HUES6 (cell line): ENCODE data around the gene NID1.

Experiments
- H3K27ac ChIP-seq: 2 replicates; pipeline ENCODE4 v1.7.0; 2013; ENCODE audit warnings: low read depth, mild to moderate bottlenecking, low read length, inconsistent platforms
- H3K27me3 ChIP-seq: 2 replicates; pipeline ENCODE4 v1.6.1; 2013; ENCODE audit warnings: low read length; ENCODE audit not compliant: control insufficient read depth, insufficient read depth
- H3K36me3 ChIP-seq: 2 replicates; pipeline ENCODE4 v1.6.1; 2013; ENCODE audit warnings: low read length; ENCODE audit not compliant: control insufficient read depth, insufficient read depth
- H3K4me1 ChIP-seq: 2 replicates; pipeline ENCODE4 v1.6.1; 2013; ENCODE audit warnings: low read length; ENCODE audit not compliant: control insufficient read depth, insufficient read depth
- H3K4me3 ChIP-seq: 2 replicates; pipeline ENCODE4 v1.5.1; 2013; ENCODE audit warnings: low read depth, low read length
- H3K9ac ChIP-seq: one replicate; pipeline ENCODE4 v1.6.1; 2013; ENCODE audit warnings: mild to moderate bottlenecking, low read length
- H3K9me3 ChIP-seq: 2 replicates; pipeline ENCODE4 v1.6.1; 2013; ENCODE audit warnings: low read depth, low read length; ENCODE audit not compliant: control insufficient read depth, insufficient read depth

Gene NID1

GRCh38 chr1:236090741-236091147, 25.9 kb upstream of the NID1 start:
- no peak overlapping the region for H3K4me3 ChIP-seq
- H3K4me1 ChIP-seq: no peaks in the 10 kb centered on the region
- no peak overlapping the region for H3K9ac ChIP-seq
- H3K27ac ChIP-seq: no peak overlapping the region
- H3K9me3 ChIP-seq: peaks cover 3% of the 10 kb centered on the region
- H3K36me3 ChIP-seq: no peaks in the 10 kb centered on the region
- H3K27me3 ChIP-seq: no peaks in the 10 kb centered on the region

- Histone ChIP-seq H3K27me3 (no peaks in the 10 kb centered on the region), H3K4me1 (no peaks in the 10 kb centered on the region), H3K27ac (no peak overlapping the region), H3K36me3 (no peaks in the 10 kb centered on the region), H3K9me3 (no peaks in the 10 kb centered on the region; the same call in 1 of the 2 replicates), H3K9ac (no peak overlapping the region), H3K4me3 (no peak overlapping the region)
Measured at GRCh38 chr1:236089046-236089773, 24.3 kb upstream of the NID1 start.

DNA sequence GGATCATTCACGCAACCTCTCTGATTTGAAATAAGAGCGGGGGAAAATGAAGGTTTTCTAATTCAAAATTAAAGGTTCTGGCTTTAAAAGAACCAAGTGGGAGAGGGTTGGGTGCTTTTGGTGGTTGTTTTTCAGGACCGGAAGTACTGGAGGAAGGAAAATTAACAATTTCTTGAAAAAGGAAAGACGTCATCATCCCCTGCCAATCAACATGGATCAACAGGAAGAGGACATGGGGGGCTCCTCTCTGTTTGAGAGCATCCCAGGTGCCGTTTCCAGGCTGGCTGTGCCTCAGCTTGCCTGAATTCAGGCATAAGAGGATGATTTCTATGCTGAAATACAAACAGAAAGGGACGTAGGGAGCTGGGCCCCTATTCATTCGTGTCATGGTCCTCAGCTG, 21.6 kb upstream of the NID1 start:
- Histone ChIP-seq H3K4me3 (no peak overlapping the region), H3K27ac (no peak overlapping the region)

GRCh38 chr1:236085545-236086159, 20.8 kb upstream of the NID1 start:
- Histone ChIP-seq H3K27me3 (no peaks in the 10 kb centered on the region), H3K9ac (no peak overlapping the region), H3K4me3 (no peak overlapping the region), H3K4me1 (peaks cover 7% of the 10 kb centered on the region; the same call in 1 of the 2 replicates), H3K9me3 (no peaks in the 10 kb centered on the region; the same call in 1 of the 2 replicates), H3K36me3 (no peaks in the 10 kb centered on the region), H3K27ac (no peak overlapping the region)

More for the DNA sequence above, 21.6 kb upstream of the NID1 start:
- no peaks in the 10 kb centered on the region; the same call in 1 of the 2 replicates for H3K9me3 ChIP-seq
- no peak overlapping the region for H3K9ac ChIP-seq
- H3K36me3 ChIP-seq: no peaks in the 10 kb centered on the region
- H3K27me3 ChIP-seq: no peaks in the 10 kb centered on the region
- peaks cover 7% of the 10 kb centered on the region; the same call in 1 of the 2 replicates for H3K4me1 ChIP-seq

GRCh38 chr1:236084386-236084730, 19.5 kb upstream of the NID1 start:
- H3K27me3 ChIP-seq: no peaks in the 10 kb centered on the region

GRCh38 chr1:236083650-236084385, 18.9 kb upstream of the NID1 start:
- H3K27me3 ChIP-seq: no peaks in the 10 kb centered on the region
- no peak overlapping the region for H3K4me3 ChIP-seq
- no peaks in the 10 kb centered on the region; the same call in 1 of the 2 replicates for H3K9me3 ChIP-seq
- no peak overlapping the region for H3K9ac ChIP-seq
- H3K36me3 ChIP-seq: no peaks in the 10 kb centered on the region
- peaks cover 7% of the 10 kb centered on the region; the same call in 1 of the 2 replicates for H3K4me1 ChIP-seq
- no peak overlapping the region for H3K27ac ChIP-seq

More at GRCh38 chr1:236084386-236084730, 19.5 kb upstream of the NID1 start:
- Histone ChIP-seq H3K9ac (no peak overlapping the region), H3K4me1 (peaks cover 7% of the 10 kb centered on the region; the same call in 1 of the 2 replicates), H3K36me3 (no peaks in the 10 kb centered on the region), H3K27ac (no peak overlapping the region), H3K4me3 (no peak overlapping the region), H3K9me3 (no peaks in the 10 kb centered on the region; the same call in 1 of the 2 replicates)

DNA sequence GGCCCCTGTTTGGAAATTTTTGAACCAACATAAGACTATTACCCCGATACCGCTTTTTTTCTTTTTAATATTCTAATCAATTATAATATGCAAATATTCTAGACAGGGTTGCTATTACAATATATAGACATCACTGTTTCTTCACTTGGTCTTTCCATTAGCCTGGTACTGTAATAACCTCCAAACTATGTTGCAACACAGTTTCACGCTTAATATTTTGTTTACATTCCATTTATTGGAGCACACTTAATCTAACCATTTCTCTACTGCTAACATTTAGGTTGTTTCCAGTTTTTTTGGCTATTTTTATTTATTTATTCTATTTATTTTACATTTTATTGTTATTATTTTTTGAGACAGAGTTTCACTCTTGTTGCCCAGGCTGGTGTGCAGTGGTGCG, 17.6 kb upstream of the NID1 start:
- H3K9me3 ChIP-seq: no peaks in the 10 kb centered on the region; the same call in 1 of the 2 replicates
- H3K4me3 ChIP-seq: no peak overlapping the region
- H3K4me1 ChIP-seq: peaks cover 7% of the 10 kb centered on the region; the same call in 1 of the 2 replicates
- H3K27me3 ChIP-seq: no peaks in the 10 kb centered on the region
- no peak overlapping the region for H3K9ac ChIP-seq
- no peaks in the 10 kb centered on the region for H3K36me3 ChIP-seq
- no peak overlapping the region for H3K27ac ChIP-seq

- Histone ChIP-seq H3K9ac (no peak overlapping the region), H3K27me3 (no peaks in the 10 kb centered on the region), H3K4me1 (peaks cover 7% of the 10 kb centered on the region; the same call in 1 of the 2 replicates), H3K27ac (no peak overlapping the region), H3K9me3 (no peaks in the 10 kb centered on the region; the same call in 1 of the 2 replicates), H3K4me3 (no peak overlapping the region), H3K36me3 (no peaks in the 10 kb centered on the region)
Measured at GRCh38 chr1:236081546-236082227, 16.8 kb upstream of the NID1 start.

DNA sequence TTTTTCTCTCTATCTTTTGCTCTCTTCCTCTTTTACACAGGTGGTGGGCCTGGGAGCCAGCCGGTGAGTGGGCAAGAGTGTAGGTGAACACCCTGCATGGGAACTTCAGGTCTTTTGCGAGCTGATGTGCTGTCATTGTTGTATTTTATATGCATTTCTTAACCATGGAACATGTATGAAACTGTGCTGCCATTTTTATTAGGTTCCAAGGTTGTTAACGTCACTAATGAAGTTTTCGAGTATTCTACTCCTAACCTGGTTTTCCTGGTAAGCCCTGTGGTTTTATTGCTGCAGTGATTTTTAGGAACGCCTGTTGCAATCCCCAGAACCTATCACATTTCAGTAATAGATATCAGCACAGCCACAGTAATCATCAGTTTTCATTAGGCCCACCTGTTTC, 14.8 kb upstream of the NID1 start:
- H3K9me3 ChIP-seq: no peaks in the 10 kb centered on the region; the same call in 1 of the 2 replicates
- H3K36me3 ChIP-seq: no peaks in the 10 kb centered on the region
- peaks cover 7% of the 10 kb centered on the region; the same call in 1 of the 2 replicates for H3K4me1 ChIP-seq
- no peak overlapping the region for H3K4me3 ChIP-seq
- no peak overlapping the region for H3K27ac ChIP-seq
- no peaks in the 10 kb centered on the region for H3K27me3 ChIP-seq
- H3K9ac ChIP-seq: no peak overlapping the region

- H3K4me3 ChIP-seq: no peak overlapping the region
- peaks cover 7% of the 10 kb centered on the region; the same call in 1 of the 2 replicates for H3K4me1 ChIP-seq
- H3K36me3 ChIP-seq: no peaks in the 10 kb centered on the region
- H3K27ac ChIP-seq: no peak overlapping the region
- no peaks in the 10 kb centered on the region for H3K27me3 ChIP-seq
- no peaks in the 10 kb centered on the region for H3K9me3 ChIP-seq
- no peak overlapping the region for H3K9ac ChIP-seq
Measured at GRCh38 chr1:236078993-236079392, 14.1 kb upstream of the NID1 start.
